GM18870 (cell line): ENCODE results near the gene RABGAP1L.
A peak's percentile ranks its signal among the peaks of the same experiment; 100 is the strongest.

Source experiments
- ATAC-seq: cut with Tn5 transposase; IDR thresholded peaks from one replicate; pipeline ENCODE4 v1.9.1; 2021; ENCODE audit warnings: moderate library complexity; ENCODE audit not compliant: unreplicated experiment

Gene RABGAP1L

GRCh38 chr1:174975764-174976163 lies 816.4 kb downstream of the RABGAP1L start:
- ATAC-seq = no peak

DNA sequence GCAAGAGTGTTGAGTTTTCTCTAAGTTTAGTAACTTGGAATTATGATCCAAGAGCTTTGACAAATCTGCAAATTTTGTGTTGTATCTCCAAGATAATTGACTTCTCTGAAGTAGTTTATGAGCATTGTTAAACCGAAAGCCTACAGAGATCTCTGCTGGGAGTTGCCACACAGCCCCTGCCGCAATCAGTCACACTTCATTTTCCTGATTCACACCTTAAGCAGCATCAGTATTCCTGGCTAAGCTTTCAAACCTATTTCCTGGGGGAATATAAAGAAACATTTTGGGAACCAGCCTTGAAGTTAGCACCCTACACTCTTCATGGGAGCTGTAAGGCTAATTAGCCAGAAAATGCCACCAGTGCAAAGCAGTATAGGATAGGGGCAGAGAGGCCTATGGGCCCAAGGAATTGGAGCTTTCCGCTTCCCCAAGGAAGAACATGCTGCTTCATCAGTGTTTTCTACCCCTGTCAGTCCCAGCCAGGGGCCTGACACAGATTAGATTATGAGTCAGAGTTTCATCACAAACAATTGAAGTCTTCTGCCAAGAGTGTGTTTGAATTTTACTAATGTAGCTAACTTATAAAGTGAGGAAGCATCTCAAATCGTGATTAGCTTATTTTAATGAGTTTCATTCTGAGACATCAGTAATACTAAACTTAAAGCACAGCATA lies 817.3 kb downstream of the RABGAP1L start:
- no peak for ATAC-seq

DNA sequence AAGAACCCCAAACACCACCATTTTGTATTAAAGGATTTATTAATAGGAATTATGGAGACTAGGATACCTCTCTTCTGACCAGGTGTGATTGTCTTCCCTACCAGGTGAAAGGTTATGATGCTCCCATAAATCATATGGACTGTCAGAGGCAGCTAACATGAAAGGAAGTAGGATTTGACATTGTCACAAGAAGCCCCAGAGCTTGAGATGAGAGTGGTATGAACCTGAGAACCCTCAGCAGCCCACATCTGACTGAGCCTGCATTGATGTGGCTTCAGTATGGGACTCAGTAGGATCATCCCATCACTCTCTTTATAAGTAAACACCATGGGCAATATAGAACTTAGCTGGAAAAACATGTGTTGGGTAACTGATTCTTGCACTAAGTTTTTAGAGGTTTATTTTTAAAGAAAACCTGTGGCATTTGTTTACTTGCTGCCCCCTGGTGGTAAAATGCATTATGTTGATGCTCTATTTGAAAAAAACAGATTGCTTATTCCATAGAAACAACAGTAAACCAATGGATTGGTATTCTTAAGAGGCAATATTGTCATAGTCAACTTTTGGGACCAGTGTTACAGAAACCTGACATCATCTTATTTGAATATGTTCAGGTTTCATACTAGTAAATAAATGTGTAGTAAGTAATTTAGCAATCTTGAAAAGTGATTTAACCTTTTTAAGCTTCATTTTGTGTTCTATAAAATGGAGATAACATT lies 823.8 kb downstream of the RABGAP1L start:
- ATAC-seq = no peak

GRCh38 chr1:174984952-174985351 lies 825.6 kb downstream of the RABGAP1L start:
- no peak for ATAC-seq

GRCh38 chr1:174988539-174988938 lies 829.2 kb downstream of the RABGAP1L start:
- ATAC-seq = no peak

- no peak for ATAC-seq
Measured at GRCh38 chr1:174988986-174989385, 829.7 kb downstream of the RABGAP1L start.

GRCh38 chr1:174989536-174990220 lies 830.4 kb downstream of the RABGAP1L start:
- ATAC-seq = no peak

DNA sequence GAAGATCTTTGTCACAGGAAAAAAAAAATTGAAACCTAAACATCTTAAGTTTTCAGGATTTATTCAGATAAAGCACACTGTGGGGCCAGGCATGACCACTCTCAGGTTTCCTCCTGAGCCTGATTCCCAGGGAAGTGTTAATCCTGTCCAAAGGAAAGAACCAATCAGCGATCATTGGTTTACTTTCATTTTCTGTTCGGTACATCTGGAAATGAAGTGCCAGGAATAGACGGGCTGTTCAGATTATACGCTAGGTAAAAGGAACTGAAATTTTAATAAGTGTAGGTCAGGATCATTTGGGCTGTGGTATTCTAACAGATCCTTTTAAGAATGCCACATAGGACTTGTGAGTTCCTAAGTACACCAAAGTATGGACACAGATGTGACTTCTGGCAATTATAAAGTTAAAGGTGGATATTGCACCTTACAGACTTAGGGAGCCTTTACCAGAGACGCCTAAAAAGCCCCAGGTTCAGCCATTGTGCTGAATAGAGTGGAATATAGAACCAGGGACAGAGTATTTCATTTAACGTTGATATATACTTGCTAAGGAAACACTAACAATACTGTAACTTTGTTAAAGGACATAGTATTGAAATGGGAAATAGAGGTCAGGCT lies 831.2 kb downstream of the RABGAP1L start:
- ATAC-seq = no peak

DNA sequence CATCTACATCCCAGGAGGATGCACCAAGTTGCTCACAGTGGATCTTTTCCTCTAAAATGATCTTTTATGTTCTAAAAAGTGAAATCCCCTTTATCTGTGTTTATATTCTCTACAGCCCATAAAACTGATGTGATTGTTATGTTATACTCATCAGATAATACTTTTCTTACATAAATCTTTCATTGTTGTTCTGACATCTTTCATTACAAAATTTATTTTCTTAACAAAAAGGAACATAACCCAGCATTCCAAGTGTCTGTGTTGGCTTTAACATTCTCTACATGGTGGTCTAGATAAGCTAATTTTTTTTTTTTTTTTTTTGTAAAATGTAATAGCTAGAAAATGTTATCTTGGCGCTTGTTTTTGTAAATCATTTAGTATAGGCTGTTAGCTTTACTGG lies 832.2 kb downstream of the RABGAP1L start:
- no peak for ATAC-seq

- no peak for ATAC-seq
Measured at GRCh38 chr1:174995121-174995520, 835.8 kb downstream of the RABGAP1L start.

DNA sequence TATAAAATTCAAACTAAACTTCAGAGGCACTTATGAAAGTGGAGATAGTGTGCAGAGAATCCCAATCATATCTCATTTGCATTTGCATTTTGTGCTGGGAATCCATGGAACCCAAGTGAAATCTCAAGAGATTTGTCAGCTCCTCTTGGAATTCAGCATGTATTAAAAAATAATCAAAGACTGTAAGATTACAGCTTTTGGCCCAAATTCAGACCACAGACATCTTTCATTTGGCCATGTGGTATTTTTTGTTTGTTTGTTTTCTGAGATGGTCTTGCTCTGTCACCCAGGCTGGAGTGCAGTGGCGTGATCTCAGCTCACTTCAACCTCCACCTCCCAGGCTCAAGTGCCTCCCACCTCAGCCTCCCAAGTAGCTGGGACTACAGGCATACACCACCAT lies 836.6 kb downstream of the RABGAP1L start:
- ATAC-seq = no peak

DNA sequence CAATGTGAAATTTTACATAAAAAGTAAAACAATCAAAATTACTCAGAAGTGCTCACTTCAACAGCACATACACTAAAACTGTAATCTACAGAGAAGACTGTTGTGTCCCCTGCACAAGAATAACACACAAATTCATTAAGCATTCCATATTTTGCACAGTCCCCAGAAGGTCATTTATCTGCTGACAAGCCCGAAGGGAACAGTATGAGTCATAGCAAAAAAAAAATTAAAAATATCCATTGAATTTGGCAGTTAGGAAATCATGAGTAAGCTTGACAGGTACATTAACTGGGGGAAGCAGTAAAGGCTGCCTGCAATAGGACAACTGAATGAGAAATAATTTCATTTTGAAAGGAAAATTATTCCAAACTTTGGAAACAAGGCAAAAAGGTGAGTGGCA lies 837.2 kb downstream of the RABGAP1L start:
- ATAC-seq = no peak

DNA sequence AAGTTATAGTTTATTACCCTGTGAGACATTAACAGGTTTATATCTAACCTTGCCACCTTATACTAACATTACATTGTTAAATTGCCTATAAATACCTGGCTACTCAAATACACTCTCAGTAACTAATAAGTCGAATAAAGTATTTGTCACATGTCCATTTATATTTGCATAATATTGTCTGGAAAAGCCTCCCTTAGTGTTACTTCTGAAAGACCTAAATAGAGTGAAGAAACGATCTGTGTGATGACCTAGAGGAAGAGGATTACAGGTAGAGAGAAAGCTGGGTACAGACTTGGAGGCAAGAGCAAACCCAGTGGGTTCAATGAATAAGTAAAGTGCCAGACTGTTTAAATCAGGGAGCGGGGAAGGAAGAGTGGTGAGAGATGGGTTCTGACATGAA lies 837.7 kb downstream of the RABGAP1L start:
- no peak for ATAC-seq

DNA sequence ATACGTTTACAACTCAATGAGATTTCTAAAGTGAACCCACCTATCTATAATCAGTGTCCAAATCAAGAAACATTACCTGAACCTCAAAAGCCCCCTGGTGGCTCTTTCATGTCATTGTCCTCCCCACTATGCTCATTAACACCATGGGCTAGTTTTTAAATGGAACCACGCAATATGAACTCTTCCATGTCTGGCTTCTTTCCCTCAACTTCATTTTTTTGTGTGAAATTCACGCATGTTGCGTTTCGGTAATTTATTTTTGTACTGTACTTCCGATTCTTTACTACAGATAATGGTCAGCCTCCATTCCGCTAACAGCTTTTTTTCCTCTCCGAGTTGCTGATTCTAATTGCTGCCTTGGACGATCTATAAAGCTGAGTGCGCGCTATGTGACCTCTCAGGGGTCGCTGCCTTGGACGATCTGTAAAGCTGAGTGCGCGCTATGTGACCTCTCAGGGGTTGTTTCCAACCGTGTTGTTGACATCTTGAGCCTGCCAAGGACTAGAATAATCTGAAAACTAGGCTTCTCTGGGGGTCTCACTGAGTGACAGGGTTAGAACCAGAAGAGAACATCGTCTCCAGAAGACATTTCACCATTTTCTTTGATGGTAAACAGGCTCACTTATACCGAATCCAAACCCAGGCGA lies 839.4 kb downstream of the RABGAP1L start:
- ATAC-seq = no peak

DNA sequence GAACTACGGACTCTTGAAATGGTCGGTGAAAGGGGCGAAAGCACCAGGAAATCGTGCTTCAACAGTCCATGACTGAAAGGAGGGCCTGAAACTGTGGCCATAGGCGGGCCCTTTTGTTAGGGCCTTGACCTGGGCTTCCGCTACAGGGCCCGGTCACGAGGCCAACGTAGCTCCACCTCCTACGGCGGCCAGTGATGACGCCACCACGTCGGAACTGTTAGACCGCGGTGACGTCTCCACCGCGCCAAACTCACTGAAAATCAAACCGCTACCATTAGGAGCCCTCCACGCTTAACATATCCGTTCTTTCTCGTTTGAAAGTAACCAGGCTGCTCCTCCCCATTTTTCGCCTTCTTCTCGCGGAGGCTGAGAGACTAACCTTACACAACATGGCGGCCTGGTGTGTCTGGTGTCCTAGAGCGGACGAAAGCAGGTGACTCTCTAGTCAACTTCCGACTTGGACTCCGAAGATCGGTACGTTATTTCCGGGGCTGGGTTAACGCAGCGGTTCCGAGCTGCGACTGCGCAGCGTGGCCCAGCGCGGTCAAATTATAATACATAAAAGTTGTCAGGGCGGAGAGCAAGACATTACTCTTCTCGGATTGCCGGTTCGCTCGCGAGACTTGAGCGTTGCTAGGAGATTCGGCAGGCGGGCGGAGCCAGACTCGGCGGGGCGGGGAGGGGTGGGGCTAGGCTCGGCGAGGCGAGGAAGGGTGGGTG lies 840.1 kb downstream of the RABGAP1L start:
- peak; percentile 83 for ATAC-seq

DNA sequence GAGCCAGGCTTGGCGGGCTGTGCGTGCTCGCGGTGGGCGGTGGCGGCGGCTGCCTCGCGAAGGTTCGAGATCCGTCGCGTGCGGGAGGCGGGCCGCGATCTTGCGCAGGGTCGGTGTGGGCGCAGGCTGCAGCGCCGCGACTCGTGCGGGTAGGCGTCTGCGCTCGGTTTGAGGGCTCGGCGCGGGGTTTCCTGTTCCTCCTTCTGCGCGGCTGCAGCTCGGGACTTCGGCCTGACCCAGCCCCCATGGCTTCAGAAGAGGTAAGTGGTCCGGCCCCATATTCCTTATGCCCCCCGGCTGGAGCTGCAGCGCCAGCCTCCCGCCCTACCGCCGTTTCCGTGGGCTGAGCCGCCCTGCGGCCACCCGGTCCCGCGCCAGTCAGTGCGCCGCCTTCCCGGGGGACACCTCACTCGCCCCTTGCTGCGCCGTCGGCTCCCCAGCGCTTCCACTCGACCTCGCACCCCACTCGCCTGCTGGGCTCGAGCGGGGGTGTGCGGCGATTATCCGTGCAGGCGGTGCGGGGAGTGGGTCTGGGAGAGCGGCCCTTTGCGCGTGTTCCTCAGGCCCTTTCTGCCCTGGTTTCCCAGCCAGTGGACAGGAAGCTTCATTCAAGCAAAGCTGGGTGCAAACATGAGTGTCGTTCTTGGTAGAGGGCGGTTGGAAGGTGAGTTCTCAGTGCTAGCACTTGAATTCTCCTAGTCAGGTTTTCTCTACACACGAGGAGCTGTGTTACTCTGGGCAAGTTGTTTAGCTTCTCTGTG lies 840.8 kb downstream of the RABGAP1L start, which contains the start of gene CACYBP:
CACYBP (plus strand) TSS at position 12 of the 761 bp plus-strand sequence; CDS start at position 246, 234 bp downstream.
- ATAC-seq = no peak

DNA sequence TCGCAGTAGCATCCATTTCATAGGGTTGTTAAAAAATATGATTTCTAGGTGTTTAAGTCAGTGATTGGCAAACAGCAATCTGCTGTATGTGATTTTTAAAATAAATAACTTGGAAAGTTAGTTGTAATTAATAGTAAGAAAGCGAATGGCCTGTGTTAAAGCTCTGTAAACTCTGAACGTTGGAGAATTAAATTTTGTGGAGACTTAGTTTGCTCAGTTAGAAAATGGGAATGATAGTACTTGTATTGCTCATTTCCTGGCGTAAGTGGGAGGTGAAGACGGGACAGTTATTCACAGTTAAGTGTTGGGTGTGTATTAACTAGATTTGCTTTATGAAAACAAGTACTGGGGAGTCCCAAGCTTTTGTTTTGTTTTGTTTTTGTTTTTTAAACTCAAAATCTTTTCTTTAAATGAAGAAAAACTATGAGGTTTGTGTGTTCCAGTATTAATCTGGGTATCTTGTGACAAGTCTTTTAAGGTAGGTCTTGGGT lies 841.4 kb downstream of the RABGAP1L start:
- no peak for ATAC-seq

DNA sequence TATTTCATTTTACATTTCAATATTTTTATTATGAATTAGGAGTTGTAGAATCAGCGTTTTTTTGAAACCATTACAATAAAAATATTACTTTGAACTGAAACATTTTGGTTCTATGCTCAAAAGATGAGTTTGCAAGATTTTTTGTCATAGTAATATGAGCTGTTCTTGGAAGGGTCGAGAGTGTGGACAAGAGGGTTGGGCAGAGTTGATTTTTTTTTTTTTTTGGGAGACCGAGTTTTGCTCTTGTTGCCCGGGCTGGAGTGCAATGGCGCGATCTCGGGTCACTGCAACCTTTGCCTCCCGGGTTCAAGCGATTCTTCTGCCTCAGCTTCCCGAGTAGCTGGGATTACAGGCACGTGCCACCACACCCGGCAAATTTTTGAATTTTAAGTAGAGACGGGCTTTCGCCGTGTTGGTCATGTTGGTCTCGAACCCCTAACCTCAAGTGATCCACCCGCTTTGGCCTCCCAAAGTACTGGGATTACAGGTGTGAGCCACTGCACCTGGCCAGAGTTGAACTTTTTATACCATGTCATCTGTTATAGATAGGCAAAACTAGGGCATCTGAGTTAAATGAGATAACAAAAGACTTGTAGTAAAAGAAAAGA lies 843.7 kb downstream of the RABGAP1L start:
- ATAC-seq = no peak

- no peak for ATAC-seq
Measured at GRCh38 chr1:175003521-175003920, 844.2 kb downstream of the RABGAP1L start.
